GM06990 (cell line): ENCODE results near the gene UGT1A4.
"Not testable (repeated sequence)": the region's sequence is repeated elsewhere in the genome, so short reads cannot be mapped to it uniquely, and the experiment has no call there.

Experiments
- DNase-seq: peaks from one replicate; pipeline ENCODE4 v3.0.0-alpha.2; 2011; ENCODE audit not compliant: insufficient read length; ENCODE audit errors: extremely low read depth
- H3K27me3 ChIP-seq: replicated peaks from 2 replicates; pipeline ENCODE4 v1.6.0; 2011; ENCODE audit warnings: low read length; ENCODE audit not compliant: control insufficient read depth, insufficient read depth
- H3K36me3 ChIP-seq: 2 replicates; pipeline ENCODE4 v1.5.1; 2011; ENCODE audit warnings: low read length; ENCODE audit not compliant: control insufficient read depth, insufficient read depth
- H3K4me3 ChIP-seq: replicated peaks from 2 replicates; pipeline ENCODE4 v1.5.1; 2011; ENCODE audit warnings: low read depth, mild to moderate bottlenecking, control low read depth, low read length
- CTCF ChIP-seq: IDR thresholded peaks from 2 replicates; pipeline ENCODE4 v1.5.1; 2011; ENCODE audit warnings: low read length, control low read depth, mild to moderate bottlenecking, inconsistent platforms; ENCODE audit not compliant: insufficient read depth, poor library complexity, severe bottlenecking

The UGT1A4 gene

GRCh38 chr2:233728723-233729301, 10.3 kb downstream of the UGT1A4 start, which contains the start of gene UGT1A3:
TSS of gene UGT1A3 (plus strand) at chr2:233729042. CDS start at chr2:233729127, 85 bp downstream.
- no peak for TF ChIP-seq CTCF
- H3K36me3 ChIP-seq, result no peaks in the 10 kb centered on the region

GRCh38 chr2:233736868-233737653, 18.5 kb downstream of the UGT1A4 start:
- DNase-seq, H3K27me3 ChIP-seq, H3K4me3 ChIP-seq, H3K36me3 ChIP-seq: not testable (repeated sequence)

More at GRCh38 chr2:233728723-233729301, 10.3 kb downstream of the UGT1A4 start, which contains the start of gene UGT1A3:
- DNase-seq, result no peak
- H3K4me3 ChIP-seq, result no peak within 1 kb of the TSS
- no peaks in the 10 kb centered on the region for H3K27me3 ChIP-seq

- no peaks in the 10 kb centered on the region for H3K36me3 ChIP-seq
- no peak for TF ChIP-seq CTCF
- H3K27me3 ChIP-seq, result no peaks in the 10 kb centered on the region
- no peak overlapping the region for H3K4me3 ChIP-seq
- DNase-seq, result no peak
Observed at GRCh38 chr2:233740870-233741269, 22.3 kb downstream of the UGT1A4 start.

- Histone ChIP-seq H3K36me3 (no peaks in the 10 kb centered on the region), H3K4me3 (no peak overlapping the region), H3K27me3 (no peaks in the 10 kb centered on the region)
- no peak for TF ChIP-seq CTCF
- DNase-seq, result no peak
Observed at GRCh38 chr2:233743464-233744259, 25.1 kb downstream of the UGT1A4 start.

- Histone ChIP-seq H3K36me3 (no peaks in the 10 kb centered on the region), H3K4me3 (no peak overlapping the region), H3K27me3 (no peaks in the 10 kb centered on the region)
- DNase-seq, result no peak
- no peak for TF ChIP-seq CTCF
Observed at GRCh38 chr2:233745073-233745755, 26.7 kb downstream of the UGT1A4 start.

GRCh38 chr2:233745838-233746237, 27.3 kb downstream of the UGT1A4 start:
- H3K27me3 ChIP-seq, DNase-seq, H3K36me3 ChIP-seq, H3K4me3 ChIP-seq: not testable (repeated sequence)
